UCSD-AML1 (cell line): Measurements from ENCODE around the gene SSR1.

Experiments
- DNase-seq: peaks from one replicate; lab custom pipeline; 2025; ENCODE audit not compliant: unreplicated experiment; lab: John Stamatoyannopoulos, UW

Gene SSR1

DNA sequence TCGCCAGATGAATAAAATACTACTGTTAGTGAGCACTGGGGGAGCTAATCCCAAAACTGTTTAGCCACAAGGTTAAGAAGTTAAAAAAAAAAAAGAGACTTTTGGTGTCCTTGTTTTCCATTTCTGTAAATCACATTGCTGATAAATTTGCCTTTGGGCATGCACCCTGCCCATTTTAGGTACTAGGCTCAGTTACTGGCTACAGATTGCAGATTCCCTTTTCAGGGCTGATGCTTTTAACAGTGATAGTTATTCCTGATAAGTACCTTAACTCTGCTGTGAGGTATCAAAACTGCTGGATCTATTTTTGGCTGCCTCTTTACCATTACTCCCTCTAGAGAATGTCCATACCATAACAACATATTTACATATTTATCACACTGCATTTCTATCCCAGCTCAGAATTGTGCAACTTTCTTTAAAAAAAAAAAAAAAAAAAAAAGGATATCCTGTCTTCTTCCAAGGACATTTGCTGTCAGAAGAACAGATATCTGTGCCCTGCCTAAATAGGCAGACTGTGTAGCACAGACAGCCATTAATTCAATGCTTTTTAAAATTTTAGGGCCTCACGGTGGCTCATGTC, 94.5 kb downstream of the SSR1 start:
- no peak for DNase-seq
